SIG-M5 treated with dmso at 0.1 percent for 504 hours (cell line): ENCODE results near the gene ZKSCAN3.
"Not testable (repeated sequence)": the region's sequence is repeated elsewhere in the genome, so short reads cannot be mapped to it uniquely, and the experiment has no call there.

Experiments used
- DNase-seq: peaks from one replicate; lab custom pipeline; 2025; ENCODE audit not compliant: unreplicated experiment; lab: John Stamatoyannopoulos, UW

Gene ZKSCAN3

GRCh38 chr6:28340310-28341095 lies 9.2 kb upstream of the ZKSCAN3 start:
- no peak for DNase-seq

- no peak for DNase-seq
These were observed 5.7 kb upstream of the ZKSCAN3 start for GRCh38 chr6:28343898-28344677.

GRCh38 chr6:28345201-28345600 lies 4.5 kb upstream of the ZKSCAN3 start:
- no peak for DNase-seq

GRCh38 chr6:28347119-28347518 lies 2.6 kb upstream of the ZKSCAN3 start:
- no peak for DNase-seq

- DNase-seq: no peak
These were observed 329 bp upstream of the ZKSCAN3 start for GRCh38 chr6:28349344-28349891.

- no peak for DNase-seq
These were observed 1.3 kb downstream of the ZKSCAN3 start for GRCh38 chr6:28351087-28351486.

- DNase-seq: no peak
These were observed 1.8 kb downstream of the ZKSCAN3 start for GRCh38 chr6:28351493-28351925.

GRCh38 chr6:28353356-28353755 lies 3.6 kb downstream of the ZKSCAN3 start:
- no peak for DNase-seq

GRCh38 chr6:28353981-28354676 lies 4.4 kb downstream of the ZKSCAN3 start:
- DNase-seq: no peak

- DNase-seq: no peak
These were observed 5.2 kb downstream of the ZKSCAN3 start for GRCh38 chr6:28354688-28355554.

- peak; percentile 72 for DNase-seq
These were observed 6.3 kb downstream of the ZKSCAN3 start for GRCh38 chr6:28355743-28356665.

GRCh38 chr6:28356666-28357020 lies 6.9 kb downstream of the ZKSCAN3 start:
- DNase-seq: no peak

- no peak for DNase-seq
These were observed 7.3 kb downstream of the ZKSCAN3 start for GRCh38 chr6:28357036-28357435.

- not testable (repeated sequence) for DNase-seq
These were observed 9.8 kb downstream of the ZKSCAN3 start for GRCh38 chr6:28359562-28359961.

- no peak for DNase-seq
These were observed 11.2 kb downstream of the ZKSCAN3 start for GRCh38 chr6:28360961-28361360.

- not testable (repeated sequence) for DNase-seq
These were observed 15.8 kb downstream of the ZKSCAN3 start for GRCh38 chr6:28365590-28365989.

GRCh38 chr6:28368522-28368921 lies 18.8 kb downstream of the ZKSCAN3 start:
- DNase-seq: peak; percentile 84

- no peak for DNase-seq
These were observed 19.7 kb downstream of the ZKSCAN3 start for GRCh38 chr6:28369463-28369862.

GRCh38 chr6:28370440-28370839 lies 20.7 kb downstream of the ZKSCAN3 start:
- DNase-seq: no peak
